ENCODE measurements around the gene HOXA1.

GRCh38 chr7:27125986-27126394 lies 30.2 kb upstream of the HOXA1 start:
- TF ChIP-seq SIN3A (IDR thresholded peaks at IDR 0.05; ENCODE audit: borderline replicate concordance, insufficient read depth, low read length) (no peak), TAF1 (IDR thresholded peaks at IDR 0.05; ENCODE audit: borderline replicate concordance, insufficient read depth, low read length) (no peak), REST (IDR thresholded peaks at IDR 0.05; ENCODE audit: insufficient read depth in 1 of 2, low read depth in 2 of 2, low read length in 2 of 2) (no peak)
